EH (cell line): ENCODE results near the gene EFHD1.
A peak's percentile ranks its signal among the peaks of the same experiment; 100 is the strongest.
"Not testable (repeated sequence)": the region's sequence is repeated elsewhere in the genome, so short reads cannot be mapped to it uniquely, and the experiment has no call there.

Source experiments
- DNase-seq: peaks from one replicate; pipeline ENCODE4 v3.0.0-alpha.2; 2015; ENCODE audit warnings: low read depth

EFHD1 gene

DNA sequence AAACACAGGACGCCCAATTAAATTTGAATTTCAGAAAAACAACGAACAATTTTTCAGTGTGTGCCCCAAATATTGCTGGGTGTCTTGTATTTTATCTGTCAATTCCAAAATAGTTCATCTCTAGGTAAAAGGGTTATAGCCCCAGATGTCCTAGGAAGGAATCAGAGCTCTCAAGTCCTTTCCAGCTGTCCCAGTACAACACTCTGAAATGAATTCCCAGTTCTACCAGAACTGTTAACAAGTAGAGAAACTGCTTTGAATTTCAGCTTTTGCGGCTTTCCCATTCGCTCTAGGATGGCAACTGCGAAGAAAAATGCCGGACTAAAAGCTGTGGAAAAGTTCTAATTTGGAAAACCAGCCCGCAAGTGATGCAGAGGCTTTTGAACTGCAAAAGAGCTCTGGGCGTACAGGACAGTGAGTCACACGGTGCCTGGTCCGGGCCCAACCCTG is 63.2 kb downstream of the EFHD1 start:
- DNase-seq = no peak

- DNase-seq = peak; percentile 95
These were observed 63.8 kb downstream of the EFHD1 start, which contains the start of gene GIGYF2 for GRCh38 chr2:232697059-232697806. Gene GIGYF2, plus strand, starts transcription at chr2:232697331. Its CDS starts 37,867 bp downstream, at chr2:232735198.

DNA sequence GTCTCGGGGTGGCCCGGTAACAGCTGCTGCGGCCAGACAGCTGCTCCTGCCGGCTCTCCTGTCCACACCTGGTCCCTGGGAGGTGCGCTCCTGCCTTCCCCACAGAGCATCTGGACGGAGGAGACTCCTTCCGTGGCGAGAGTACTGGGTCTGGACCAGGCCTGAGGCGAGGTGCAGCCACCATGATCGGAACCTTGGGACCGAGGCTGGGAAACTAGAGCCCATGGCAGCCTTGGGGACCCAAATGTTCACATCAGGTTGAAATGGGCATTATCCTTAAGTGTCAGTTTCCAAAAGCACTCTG is 64.4 kb downstream of the EFHD1 start:
- no peak for DNase-seq

DNA sequence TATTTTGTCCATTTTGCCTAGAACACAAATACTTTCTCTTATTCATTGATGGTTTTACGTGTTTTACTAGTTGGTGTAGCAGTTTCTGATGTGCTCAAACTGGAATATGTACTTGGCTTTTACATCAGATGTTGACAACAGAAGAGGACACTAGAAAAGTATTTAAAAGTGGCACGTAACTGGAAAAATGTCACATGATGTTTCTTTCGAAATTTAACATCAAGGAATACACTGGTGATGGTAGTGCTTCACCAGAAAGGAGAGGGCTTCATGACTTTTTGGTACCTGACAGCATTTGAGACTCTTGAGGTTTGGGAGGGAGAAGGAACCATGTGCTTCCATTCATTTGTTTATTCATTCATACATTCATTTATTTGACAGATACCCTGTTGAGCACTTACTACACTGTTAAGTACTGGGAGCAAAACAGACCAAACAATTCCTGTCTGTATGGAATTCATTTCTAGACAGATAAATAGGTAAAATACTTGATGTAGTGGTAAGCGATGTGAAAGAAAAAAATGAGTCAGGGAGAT is 65.2 kb downstream of the EFHD1 start:
- DNase-seq = no peak

GRCh38 chr2:232699110-232699509 is 65.7 kb downstream of the EFHD1 start:
- no peak for DNase-seq

GRCh38 chr2:232700154-232700553 is 66.8 kb downstream of the EFHD1 start:
- DNase-seq = no peak

- no peak for DNase-seq
These were observed 73.7 kb downstream of the EFHD1 start for GRCh38 chr2:232707076-232707475.

DNA sequence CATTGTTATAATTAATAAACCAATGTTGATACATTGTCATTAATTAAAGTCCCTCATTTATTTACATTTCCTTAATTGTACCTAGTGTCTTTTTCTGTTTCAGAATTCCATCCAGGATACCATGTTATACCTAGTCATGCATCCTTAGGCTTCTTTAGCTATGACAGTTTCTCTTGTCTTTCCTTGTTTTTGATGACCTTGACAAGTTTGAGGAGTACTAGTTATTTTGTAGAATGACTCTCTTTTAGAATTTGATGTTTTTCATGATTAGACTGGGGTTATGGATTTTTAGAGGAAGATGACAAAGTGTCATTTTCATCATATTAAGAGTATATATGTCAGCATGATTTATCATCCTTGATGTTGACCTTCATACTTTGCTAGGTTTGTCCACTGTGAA is 80.1 kb downstream of the EFHD1 start:
- no peak for DNase-seq

- peak; percentile 30 for DNase-seq
These were observed 81.6 kb downstream of the EFHD1 start for GRCh38 chr2:232714969-232715368.

- not testable (repeated sequence) for DNase-seq
These were observed 86.7 kb downstream of the EFHD1 start for GRCh38 chr2:232720056-232720455.

GRCh38 chr2:232721261-232721660 is 87.9 kb downstream of the EFHD1 start:
- no peak for DNase-seq

DNA sequence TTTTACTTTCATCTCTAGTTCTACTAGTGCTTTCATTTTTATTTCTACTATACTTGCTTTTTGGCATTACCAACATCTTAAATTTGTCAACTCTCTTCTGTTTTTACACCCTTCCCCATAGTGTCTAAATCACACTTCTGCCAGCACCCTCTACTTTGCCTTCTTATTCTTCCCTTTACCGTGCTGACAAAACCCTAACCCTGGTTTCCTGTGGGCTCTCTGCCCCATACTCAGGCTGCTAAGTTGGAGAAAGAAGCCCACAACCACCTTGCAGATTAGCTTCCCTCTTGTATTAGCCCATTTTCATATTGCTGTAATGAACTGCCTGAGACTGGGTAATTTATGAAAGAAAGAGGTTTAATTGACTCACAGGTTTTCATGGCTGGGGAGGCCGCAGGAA is 88.5 kb downstream of the EFHD1 start:
- no peak for DNase-seq

- no peak for DNase-seq
These were observed 89.6 kb downstream of the EFHD1 start for GRCh38 chr2:232723027-232723426.

GRCh38 chr2:232728785-232729184 is 95.4 kb downstream of the EFHD1 start:
- DNase-seq = no peak

DNA sequence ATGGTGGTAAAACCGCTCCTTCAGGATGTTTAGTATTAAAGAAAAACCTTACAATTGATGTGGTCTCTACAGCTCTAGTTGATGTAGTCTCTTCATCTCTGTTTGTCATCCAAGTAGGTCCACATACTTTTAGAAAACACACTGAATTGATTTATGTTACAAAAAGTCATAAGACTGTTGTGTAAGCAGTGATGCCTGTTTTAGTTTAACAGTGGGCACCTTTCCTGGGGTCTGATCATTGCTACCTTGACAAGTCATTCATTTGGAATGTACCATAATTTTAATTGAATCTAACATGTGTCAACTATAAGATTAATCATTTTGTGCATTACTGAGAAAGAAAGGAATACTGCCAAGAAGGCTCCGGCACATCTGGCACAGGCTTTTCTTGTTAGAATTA is 98.1 kb downstream of the EFHD1 start:
- DNase-seq = peak; percentile 5
